Measurements from ENCODE around the gene CLMN. TPM values are rescaled to one million over a fixed set of nuclear protein-coding genes. Genes with fewer than 3 reads are reported as not detected.
A peak's percentile ranks its signal among the peaks of the same experiment; 100 is the strongest.

Gene CLMN
- total RNA-seq, 4 donors from 2014 or later, result 3.3 to 14.1 (median 5.1) TPM

DNA sequence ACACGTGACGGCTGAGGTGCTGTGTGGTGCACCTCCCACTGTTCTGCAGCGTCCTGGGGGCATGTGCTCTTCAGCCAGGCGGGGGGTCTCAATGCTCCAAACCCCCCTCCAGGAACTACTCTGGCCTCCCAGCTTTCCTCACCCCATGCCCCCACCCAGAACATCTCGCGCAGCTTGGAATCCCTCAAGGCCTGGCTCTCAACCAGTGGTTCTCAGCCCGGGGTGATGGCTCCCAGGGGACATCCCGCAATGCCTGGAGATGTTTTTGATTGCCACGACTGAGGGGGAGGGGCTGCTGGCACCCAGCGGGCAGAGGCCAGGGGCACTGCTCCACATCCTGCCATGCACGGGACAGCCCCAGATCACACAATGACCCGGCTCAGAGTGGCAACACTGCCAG lies 83.5 kb downstream of the CLMN start:
- intact Hi-C loops (cut with DNase I), result no loop called here
- TF ChIP-seq, protein P1, sequence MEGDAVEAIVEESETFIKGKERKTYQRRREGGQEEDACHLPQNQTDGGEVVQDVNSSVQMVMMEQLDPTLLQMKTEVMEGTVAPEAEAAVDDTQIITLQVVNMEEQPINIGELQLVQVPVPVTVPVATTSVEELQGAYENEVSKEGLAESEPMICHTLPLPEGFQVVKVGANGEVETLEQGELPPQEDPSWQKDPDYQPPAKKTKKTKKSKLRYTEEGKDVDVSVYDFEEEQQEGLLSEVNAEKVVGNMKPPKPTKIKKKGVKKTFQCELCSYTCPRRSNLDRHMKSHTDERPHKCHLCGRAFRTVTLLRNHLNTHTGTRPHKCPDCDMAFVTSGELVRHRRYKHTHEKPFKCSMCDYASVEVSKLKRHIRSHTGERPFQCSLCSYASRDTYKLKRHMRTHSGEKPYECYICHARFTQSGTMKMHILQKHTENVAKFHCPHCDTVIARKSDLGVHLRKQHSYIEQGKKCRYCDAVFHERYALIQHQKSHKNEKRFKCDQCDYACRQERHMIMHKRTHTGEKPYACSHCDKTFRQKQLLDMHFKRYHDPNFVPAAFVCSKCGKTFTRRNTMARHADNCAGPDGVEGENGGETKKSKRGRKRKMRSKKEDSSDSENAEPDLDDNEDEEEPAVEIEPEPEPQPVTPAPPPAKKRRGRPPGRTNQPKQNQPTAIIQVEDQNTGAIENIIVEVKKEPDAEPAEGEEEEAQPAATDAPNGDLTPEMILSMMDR (IDR thresholded peaks at IDR 0.05), result no peak
- TF ChIP-seq POLR2A (IDR thresholded peaks at IDR 0.05), result no peak
- Histone ChIP-seq H3K27me3 (no peaks in the 10 kb centered on the region), H3K9me3 (no peaks in the 10 kb centered on the region), H3K4me3 (no peak overlapping the region), H3K36me3 (no peaks in the 10 kb centered on the region), H3K27ac (no peak overlapping the region), H3K4me1 (peaks cover 0 to 69% (median 12%) of the 10 kb centered on the region in 3 donors)
- DNase-seq, result no peak
- WGBS, 2 donors, result 50 to 100% methylated on average over 1 to 2 of the region's 12 CpGs

DNA sequence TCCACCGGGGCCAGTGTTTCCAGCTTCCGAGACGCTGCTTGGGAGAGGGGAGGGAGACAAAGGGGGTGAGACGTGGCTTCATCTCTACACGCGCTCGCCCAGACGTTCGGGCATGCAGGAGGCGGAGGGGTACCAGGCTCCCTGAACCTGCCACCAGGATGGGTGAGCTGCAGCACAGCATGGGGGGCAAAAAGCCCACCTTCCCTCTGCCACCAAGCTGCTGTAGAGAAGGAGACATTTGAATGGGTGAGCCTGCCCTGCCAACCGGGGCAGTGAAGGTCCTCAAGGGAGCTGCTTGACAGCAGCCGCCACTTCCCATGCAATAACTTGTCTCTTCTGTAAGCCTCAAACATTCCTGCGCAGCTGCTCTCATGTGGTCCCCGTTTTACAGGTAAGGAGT lies 83.9 kb downstream of the CLMN start:
- Histone ChIP-seq H3K27me3 (no peaks in the 10 kb centered on the region), H3K36me3 (no peaks in the 10 kb centered on the region), H3K27ac (no peak overlapping the region), H3K9me3 (no peaks in the 10 kb centered on the region), H3K4me3 (no peak overlapping the region), H3K4me1 (peaks cover 0 to 65% (median 12%) of the 10 kb centered on the region in 3 donors)
- DNase-seq, result no peak
- WGBS, 2 donors, result 87 to 93% methylated on average over 4 to 14 of the region's 14 CpGs
- TF ChIP-seq, protein P1 (IDR thresholded peaks at IDR 0.05), result no peak
- TF ChIP-seq POLR2A (IDR thresholded peaks at IDR 0.05), result no peak
- intact Hi-C loops (cut with DNase I), result no loop called here

DNA sequence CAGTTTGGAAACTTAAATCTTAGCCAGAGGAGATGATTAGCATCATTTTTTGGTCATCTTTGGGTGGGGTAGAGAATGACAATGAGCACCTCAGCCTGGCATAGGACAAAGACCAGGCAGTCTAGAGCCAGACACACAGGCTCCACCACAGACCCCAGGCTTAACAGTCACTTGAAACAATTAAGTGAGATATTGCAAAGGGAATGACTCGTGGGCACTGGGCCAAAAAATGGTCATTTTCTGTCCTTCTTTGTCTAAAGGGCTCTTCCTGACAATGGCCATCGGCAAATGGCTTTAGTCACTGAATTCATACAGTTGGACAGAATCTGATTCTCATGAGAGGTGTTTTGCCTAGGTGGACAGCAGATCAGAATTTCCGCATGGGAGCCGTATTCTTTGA lies 84.4 kb downstream of the CLMN start:
- Histone ChIP-seq H3K27me3 (no peaks in the 10 kb centered on the region), H3K4me1 (peaks cover 0 to 67% (median 12%) of the 10 kb centered on the region in 3 donors), H3K4me3 (no peak overlapping the region), H3K36me3 (no peaks in the 10 kb centered on the region), H3K9me3 (no peaks in the 10 kb centered on the region), H3K27ac (peak overlapping the region in 1 of 4 donors; percentile 31)
- TF ChIP-seq POLR2A (IDR thresholded peaks at IDR 0.05), result no peak
- TF ChIP-seq, protein P1 (IDR thresholded peaks at IDR 0.05), result no peak
- no peak for DNase-seq
- intact Hi-C loops (cut with DNase I), result no loop called here
- 81 to 88% methylated on average over 3 to 4 of the region's 4 CpGs for WGBS, 2 donors

DNA sequence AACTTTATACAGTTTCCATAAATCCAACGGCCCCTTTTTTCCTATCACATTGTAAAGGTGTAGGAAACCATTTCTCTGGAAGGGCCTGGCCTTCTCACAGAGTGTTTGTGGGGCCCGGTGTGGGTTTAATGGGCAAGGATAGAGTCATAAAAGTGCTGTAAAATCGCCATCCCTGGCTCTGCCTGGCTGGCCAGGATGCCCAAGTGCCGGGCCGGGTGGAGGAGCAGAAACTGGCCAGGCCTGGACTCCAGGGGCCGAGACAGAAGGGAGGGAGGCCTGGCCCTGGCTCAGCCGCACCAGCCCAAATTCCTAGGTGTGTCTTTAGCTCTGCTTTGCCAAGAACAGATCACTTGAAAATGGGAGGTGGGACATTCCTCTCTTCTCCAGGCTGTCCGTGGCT lies 85.3 kb downstream of the CLMN start:
- H3K4me1 ChIP-seq, result peaks cover 0 to 69% (median 12%) of the 10 kb centered on the region in 3 donors
- no peaks in the 10 kb centered on the region for H3K36me3 ChIP-seq
- TF ChIP-seq POLR2A (IDR thresholded peaks at IDR 0.05), result no peak
- TF ChIP-seq, protein P1 (IDR thresholded peaks at IDR 0.05), result no peak
- no peaks in the 10 kb centered on the region for H3K27me3 ChIP-seq
- no peaks in the 10 kb centered on the region for H3K9me3 ChIP-seq
- no peak for DNase-seq
- whole genome bisulfite sequencing, 2 donors, result 71 to 72% methylated on average over 2 to 8 of the region's 8 CpGs
- peak overlapping the region in 3 of 4 donors; percentile 18 to 58 (median 36) for H3K27ac ChIP-seq
- no peak overlapping the region for H3K4me3 ChIP-seq
- intact Hi-C loops (cut with DNase I), result no loop called here

DNA sequence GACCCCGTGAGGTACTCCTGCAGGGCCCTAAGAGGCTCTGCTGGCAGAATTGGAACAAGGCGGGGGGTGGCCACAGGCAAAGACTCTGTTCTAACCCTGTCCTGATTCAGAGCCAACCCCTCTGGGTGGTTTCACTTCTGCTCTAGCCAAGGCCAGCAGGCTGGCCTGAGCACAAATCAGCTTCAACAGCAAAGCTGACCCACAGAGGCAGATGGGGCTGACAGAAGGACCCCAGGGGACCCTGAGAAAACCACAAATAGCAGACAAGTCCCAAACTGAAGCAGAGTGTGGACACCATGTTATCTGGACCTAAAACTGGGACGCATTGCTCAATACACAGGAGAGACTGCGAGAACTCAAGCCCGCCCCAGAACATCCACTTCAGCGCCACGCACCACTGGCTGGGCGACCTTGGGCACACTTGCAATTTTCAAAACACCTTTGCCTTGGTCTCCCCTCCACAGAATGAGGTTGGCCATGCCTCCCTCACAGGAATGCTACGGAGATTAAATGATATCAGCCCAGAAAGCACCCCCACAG lies 85.9 kb downstream of the CLMN start:
- intact Hi-C loops (cut with DNase I), result no loop called here
- TF ChIP-seq, protein P1 (IDR thresholded peaks at IDR 0.05), result no peak
- Histone ChIP-seq H3K36me3 (no peaks in the 10 kb centered on the region), H3K27ac (peak overlapping the region in 3 of 4 donors; percentile 17 to 58 (median 36)), H3K4me3 (no peak overlapping the region), H3K9me3 (no peaks in the 10 kb centered on the region), H3K4me1 (peaks cover 0 to 69% (median 12%) of the 10 kb centered on the region in 3 donors), H3K27me3 (no peaks in the 10 kb centered on the region)
- DNase-seq, result no peak
- 69 to 80% methylated on average over 6 to 7 of the region's 9 CpGs for WGBS, 2 donors
